ENCODE results near the gene ELAC2.
"Not testable (repeated sequence)": the region's sequence is repeated elsewhere in the genome, so short reads cannot be mapped to it uniquely, and the experiment has no call there.

ELAC2 gene

DNA sequence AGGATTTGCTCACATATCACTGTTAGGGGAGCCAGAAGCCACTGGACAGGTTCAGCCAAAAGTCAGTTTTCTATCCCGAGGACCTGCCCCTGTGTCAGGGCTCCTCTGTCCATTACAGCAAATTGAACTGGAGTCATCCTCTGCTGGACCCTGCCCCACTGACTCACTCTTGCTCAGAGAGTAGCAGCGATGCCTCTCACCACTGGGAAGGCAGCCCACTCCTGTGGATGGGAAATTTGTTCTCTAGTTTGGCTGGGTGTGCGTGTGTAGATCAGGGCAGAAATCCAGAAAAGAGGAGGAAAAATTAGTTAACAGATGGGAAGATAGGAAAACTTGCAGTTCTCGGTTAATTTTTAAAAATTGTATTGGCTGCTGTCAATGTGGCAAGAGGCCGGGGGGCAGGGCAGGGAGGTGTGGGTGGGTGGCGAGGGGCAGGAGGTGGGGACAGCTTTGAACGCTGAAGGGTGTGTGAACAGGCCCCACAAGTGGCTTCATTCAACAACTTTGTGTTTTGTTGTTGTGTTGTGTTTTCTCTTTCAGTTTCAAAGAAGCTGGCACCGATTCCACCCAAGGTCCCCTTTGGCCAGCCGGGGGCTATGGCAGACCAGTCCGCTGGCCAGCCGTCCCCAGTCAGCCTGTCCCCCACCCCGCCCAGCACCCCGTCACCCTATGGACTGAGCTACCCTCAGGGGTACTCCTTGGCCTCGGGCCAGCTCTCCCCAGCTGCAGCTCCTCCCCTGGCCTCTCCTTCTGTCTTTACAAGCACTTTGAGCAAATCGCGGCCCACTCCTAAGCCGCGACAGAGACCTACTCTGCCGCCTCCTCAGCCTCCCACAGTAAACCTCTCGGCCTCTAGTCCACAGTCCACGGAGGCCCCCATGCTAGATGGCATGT, 33.6 kb downstream of the ELAC2 start:
- peaks cover 5% of the 10 kb centered on the region for H3K4me1 Mint-ChIP-seq
- H3K27ac Mint-ChIP-seq = no peak overlapping the region
- no peaks in the 10 kb centered on the region for H3K9me3 Mint-ChIP-seq
- DNase-seq = no peak
- H3K27me3 Mint-ChIP-seq = no peaks in the 10 kb centered on the region
- no peak for ATAC-seq
- H3K4me3 Mint-ChIP-seq = no peak overlapping the region

DNA sequence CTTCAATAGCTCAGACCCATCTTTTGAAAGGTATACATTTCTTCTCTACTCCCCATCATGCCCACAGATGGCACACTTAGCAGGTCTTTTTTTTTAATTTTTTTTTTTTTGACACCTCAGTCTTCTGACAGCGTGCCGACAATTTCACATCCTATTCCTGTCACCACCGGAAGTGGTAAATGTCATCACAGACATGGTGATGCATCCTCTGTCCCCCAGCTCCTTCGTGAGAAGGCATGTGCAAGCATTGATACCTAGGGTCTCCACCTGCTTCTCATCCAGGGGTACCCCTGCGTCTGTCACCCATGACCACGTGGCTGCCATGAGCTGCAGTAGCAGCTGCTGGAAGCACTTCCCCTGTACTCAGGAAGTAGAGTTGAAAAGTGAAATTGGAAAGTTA, 35.6 kb downstream of the ELAC2 start:
- no peak overlapping the region for H3K27ac Mint-ChIP-seq
- DNase-seq (no peak), ATAC-seq (no peak)
- no peak overlapping the region for H3K4me3 Mint-ChIP-seq
- peaks cover 5% of the 10 kb centered on the region for H3K4me1 Mint-ChIP-seq
- peaks cover 5% of the 10 kb centered on the region for H3K27me3 Mint-ChIP-seq
- H3K9me3 Mint-ChIP-seq = no peaks in the 10 kb centered on the region

DNA sequence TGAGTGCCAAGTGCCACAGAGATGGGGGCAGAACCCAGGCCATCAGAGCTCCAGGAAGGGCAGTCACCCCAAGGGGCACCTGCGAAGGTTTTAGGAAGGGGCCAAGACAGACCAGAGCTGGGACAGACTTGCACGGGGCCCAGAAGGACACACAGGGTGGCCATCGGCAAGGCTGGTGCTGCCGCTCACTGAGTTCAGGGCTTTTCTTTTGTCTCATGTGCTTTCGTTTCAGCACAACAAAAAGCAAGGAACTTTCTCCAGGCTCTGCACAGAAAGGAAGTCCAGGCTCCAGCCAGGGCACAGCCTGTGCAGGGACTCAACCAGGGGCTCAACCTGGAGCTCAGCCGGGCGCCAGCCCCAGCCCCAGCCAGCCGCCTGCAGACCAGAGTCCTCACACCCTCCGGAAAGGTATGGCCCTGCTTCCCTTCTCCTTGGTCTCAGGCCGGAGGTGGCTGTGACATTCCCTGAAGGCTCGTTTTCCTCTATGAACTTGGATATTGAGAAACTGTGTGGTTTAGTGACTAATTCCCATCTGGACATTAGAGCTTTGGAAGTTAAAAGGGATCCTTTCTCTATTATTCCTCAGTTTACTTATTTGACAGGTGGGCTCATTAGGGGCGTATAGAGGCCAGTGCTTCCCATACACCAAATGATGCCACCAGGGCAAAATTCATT, 37.9 kb downstream of the ELAC2 start:
- Mint-ChIP-seq H3K4me1 (peaks cover 5% of the 10 kb centered on the region), H3K27me3 (peaks cover 5% of the 10 kb centered on the region), H3K27ac (no peak overlapping the region), H3K4me3 (no peak overlapping the region), H3K9me3 (no peaks in the 10 kb centered on the region)
- DNase-seq = no peak
- ATAC-seq = no peak

DNA sequence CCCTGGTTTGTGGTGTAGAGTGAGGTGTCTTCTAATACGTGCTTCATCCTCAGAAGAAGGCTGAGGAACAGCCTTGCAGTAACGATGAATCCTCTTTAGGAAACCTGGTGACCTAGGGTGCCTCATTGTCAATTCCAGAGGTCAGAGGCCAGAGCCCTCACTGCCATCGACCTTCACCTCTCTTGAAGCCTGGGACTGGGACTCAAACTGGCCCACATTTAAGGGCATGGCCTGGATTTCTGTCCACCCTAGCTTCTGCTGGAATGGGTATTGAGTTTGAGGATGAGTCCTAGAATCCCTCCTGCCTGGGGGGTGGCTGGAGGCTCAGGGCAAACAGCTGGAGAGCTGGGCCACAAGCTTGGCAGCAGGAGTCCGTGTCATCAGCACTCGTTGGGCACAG, 38.6 kb downstream of the ELAC2 start:
- H3K4me1 Mint-ChIP-seq = peaks cover 9% of the 10 kb centered on the region
- H3K4me3 Mint-ChIP-seq = no peak overlapping the region
- ATAC-seq (no peak), DNase-seq (no peak)
- H3K27me3 Mint-ChIP-seq = peaks cover 11% of the 10 kb centered on the region
- H3K9me3 Mint-ChIP-seq = no peaks in the 10 kb centered on the region
- no peak overlapping the region for H3K27ac Mint-ChIP-seq

DNA sequence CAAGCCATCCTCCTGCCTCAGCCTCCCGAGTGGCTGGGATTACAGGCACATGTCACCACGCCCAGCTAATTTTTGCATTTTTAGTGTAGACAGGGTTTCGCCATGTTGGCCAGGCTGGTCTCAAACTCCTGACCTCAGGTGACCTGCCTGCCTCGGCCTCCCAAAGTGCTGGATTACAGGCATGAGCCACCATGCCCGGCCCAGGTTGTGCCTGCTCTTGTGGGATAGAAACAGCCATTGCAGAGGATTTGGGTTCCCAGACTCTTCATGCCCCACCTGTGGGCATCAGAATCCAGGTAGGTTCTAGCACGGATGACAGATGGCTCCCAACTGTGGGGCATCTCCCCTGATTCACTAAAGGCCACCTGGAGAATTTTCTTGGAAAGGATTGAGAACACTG, 39.0 kb downstream of the ELAC2 start:
- ATAC-seq, DNase-seq, H3K9me3 Mint-ChIP-seq, H3K27ac Mint-ChIP-seq, H3K4me3 Mint-ChIP-seq: not testable (repeated sequence)
- peaks cover 16% of the 10 kb centered on the region for H3K27me3 Mint-ChIP-seq
- H3K4me1 Mint-ChIP-seq = peaks cover 11% of the 10 kb centered on the region

DNA sequence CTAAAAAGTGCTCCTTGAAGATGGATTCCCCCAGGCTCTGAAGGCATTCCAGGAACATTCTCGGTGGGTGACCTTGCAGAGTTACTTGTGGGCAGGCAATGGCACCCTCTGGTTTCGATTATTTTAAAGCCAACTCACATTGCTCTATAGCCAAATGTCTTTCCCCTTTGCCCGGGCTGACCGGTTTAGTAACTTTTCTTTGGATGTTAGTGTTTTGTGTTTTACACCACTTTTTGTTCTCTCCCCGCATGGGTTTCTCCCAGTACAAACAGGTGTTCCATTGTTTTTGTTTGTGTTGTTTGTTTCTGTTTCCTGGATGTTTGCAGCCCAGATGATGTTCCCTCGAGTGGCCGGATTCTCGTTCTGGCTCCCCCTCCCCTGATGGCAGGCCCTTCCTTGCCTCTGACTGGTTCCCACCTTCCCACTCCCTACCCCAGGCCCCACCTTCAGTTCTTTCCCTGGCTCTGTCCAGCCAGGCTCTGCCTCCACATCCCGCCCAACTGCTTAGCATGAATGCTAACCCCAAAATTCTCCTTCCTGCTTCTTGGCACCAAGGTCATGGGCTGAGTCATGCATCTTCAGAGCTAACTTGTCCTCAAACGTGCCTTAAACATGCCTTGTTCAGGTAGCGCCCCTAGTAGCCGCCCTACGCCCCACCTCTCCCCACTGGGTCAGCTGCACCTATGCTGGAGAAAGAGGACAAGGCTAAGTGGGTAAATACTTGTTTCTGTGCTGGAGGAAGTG, 40.6 kb downstream of the ELAC2 start:
- no peaks in the 10 kb centered on the region for H3K9me3 Mint-ChIP-seq
- no peak overlapping the region for H3K27ac Mint-ChIP-seq

DNA sequence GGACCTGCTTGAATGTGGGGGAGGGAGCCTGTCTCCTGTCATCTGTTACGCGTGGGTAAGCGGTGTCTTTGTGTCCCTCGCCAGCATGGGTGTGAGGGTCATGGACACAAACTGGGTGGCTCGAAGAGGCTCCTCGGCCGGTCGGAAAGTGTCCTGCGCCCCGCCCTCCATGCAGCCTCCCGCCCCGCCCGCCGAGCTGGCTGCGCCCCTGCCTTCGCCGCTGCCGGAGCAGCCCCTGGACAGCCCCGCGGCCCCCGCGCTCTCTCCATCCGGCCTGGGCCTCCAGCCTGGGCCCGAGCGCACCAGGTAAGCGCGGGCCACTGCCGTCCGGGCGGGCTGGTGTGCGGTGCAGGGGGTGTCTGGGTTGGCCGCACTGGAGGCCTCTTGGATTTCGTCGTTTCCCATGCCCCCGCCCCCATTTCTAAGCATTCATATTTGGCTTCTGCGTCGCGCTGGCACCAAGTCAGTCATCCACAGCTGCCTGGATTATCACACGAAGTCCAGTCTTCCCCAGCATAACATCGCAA, 43.8 kb downstream of the ELAC2 start:
- no peak overlapping the region for H3K4me3 Mint-ChIP-seq
- DNase-seq (no peak), ATAC-seq (no peak)
- peaks cover 6% of the 10 kb centered on the region for H3K4me1 Mint-ChIP-seq
- no peak overlapping the region for H3K27ac Mint-ChIP-seq
- H3K27me3 Mint-ChIP-seq = peaks cover 48% of the 10 kb centered on the region
- no peaks in the 10 kb centered on the region for H3K9me3 Mint-ChIP-seq

More for the DNA sequence above, 40.6 kb downstream of the ELAC2 start:
- DNase-seq = no peak
- H3K4me3 Mint-ChIP-seq = no peak overlapping the region
- peaks cover 7% of the 10 kb centered on the region for H3K4me1 Mint-ChIP-seq
- H3K27me3 Mint-ChIP-seq = peaks cover 26% of the 10 kb centered on the region
- no peak for ATAC-seq

DNA sequence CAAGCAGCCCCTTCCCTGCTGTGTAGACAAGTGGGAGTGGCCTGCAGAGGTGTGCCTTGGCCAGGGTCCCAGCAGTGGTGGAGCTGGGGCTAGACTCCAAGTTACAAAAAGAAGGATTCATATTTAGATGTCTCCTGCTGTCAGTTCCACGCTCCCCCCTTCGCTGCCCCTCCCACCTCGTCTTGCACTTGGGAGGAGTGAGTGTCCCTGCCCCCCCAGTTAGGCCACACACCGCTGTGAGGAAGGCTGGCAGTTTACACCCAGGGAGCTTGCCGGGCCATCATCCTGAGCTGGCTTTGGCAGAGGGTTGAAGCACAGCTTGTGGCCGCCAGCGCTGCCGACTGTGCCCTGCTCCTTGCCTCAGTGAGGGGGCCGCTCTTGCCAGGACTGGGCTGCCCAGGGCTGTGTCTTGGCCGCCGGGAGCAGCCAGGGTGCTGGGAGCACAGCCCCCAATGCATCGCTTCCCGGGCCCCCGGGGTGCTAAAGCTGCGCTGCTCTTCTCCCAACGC, 44.3 kb downstream of the ELAC2 start:
- ATAC-seq (no peak), DNase-seq (no peak)
- peaks cover 48% of the 10 kb centered on the region for H3K27me3 Mint-ChIP-seq
- no peak overlapping the region for H3K27ac Mint-ChIP-seq
- H3K9me3 Mint-ChIP-seq = no peaks in the 10 kb centered on the region
- peaks cover 6% of the 10 kb centered on the region for H3K4me1 Mint-ChIP-seq
- H3K4me3 Mint-ChIP-seq = no peak overlapping the region

DNA sequence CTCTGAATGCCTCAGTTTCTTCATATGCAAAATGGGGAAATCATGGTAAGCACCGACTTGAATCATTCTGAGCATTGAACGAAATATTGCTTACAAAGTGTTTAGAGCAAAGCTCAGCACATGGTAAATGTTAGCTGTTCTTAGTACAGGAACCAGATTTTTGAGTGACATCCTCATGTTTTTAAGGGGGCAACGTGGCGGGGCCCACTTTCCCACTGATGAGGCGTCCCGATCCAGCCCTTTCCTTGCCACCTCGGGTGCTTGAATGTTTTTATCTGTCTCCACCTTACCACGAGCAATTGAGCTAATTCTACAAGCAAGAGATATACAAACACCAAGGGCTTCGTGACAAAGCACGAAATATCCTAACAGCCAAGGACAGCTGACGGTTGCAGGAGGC, 49.9 kb downstream of the ELAC2 start:
- Mint-ChIP-seq H3K27ac (no peak overlapping the region), H3K4me3 (no peak overlapping the region), H3K4me1 (no peaks in the 10 kb centered on the region), H3K9me3 (no peaks in the 10 kb centered on the region), H3K27me3 (peaks cover 24% of the 10 kb centered on the region)
- DNase-seq (no peak), ATAC-seq (no peak)

DNA sequence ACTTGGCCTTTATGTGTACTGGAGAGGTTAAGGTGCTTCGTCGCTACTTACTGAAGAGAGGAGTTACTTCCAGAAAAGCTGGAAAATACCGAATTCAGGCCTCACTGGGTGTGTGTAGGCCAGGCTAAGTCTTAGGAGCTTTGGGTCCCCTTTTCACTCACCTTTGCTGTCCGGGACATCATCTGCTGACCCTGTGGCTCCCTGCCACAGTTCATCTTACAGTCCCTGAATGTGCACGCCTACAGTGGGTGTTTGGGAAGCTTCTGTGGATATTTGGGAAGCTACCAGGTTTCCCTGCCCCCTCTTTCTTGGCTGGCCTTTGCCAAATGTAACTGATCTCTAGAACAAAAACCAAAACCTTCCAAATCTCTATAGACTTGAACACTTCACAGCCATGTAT, 51.4 kb downstream of the ELAC2 start:
- no peak for DNase-seq
- no peak for ATAC-seq
- Mint-ChIP-seq H3K27ac (peak overlapping the region in 1 of 2 donors; percentile 48), H3K27me3 (peaks cover 15% of the 10 kb centered on the region), H3K4me1 (no peaks in the 10 kb centered on the region), H3K4me3 (no peak overlapping the region), H3K9me3 (no peaks in the 10 kb centered on the region)

DNA sequence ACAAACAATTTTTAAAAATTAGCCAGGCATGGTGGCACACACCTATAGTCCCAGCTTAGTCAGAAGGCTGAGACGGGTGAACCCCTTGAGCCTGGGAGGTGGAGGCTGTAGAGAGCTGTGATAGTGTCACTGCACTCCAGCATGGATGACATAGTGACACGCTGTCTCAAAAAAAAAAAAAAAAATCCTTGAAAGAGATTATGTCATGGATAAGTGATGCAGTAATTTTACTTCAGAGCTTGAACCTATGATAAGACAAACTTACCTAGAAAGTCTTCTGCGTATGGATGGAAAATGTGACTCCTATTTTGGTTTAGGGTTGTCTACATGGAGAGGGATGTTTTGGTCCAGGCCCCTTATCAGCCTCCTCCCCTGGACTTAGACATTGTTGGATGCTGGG, 51.8 kb downstream of the ELAC2 start:
- H3K4me1 Mint-ChIP-seq = no peaks in the 10 kb centered on the region
- no peak for ATAC-seq
- H3K27ac Mint-ChIP-seq = no peak overlapping the region
- DNase-seq = no peak
- H3K4me3 Mint-ChIP-seq = no peak overlapping the region
- no peaks in the 10 kb centered on the region for H3K9me3 Mint-ChIP-seq
- peaks cover 10% of the 10 kb centered on the region for H3K27me3 Mint-ChIP-seq

DNA sequence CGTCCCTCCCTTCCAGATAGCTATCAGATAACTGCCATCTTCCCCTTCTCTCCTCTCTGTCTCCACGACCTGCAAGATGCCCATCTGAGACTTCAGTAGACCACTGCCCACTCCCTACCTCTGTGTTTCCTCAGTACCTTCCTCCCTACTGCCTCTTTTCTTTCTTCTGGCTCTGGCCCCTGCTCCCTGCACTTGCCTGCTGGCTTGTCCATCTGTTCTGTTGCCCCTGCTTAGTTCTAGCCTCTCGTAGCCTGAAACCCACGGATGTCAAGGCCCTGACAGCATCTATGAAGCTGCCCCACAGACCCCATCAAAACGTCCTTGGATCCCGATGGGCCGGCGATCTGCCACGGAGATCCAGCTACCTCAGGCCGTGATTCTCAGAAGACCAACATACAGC, 53.0 kb downstream of the ELAC2 start:
- H3K27me3 Mint-ChIP-seq = no peaks in the 10 kb centered on the region
- ATAC-seq (no peak), DNase-seq (no peak)
- H3K4me1 Mint-ChIP-seq = no peaks in the 10 kb centered on the region
- H3K4me3 Mint-ChIP-seq = no peak overlapping the region
- H3K27ac Mint-ChIP-seq = peak overlapping the region in 1 of 2 donors; percentile 14
- H3K9me3 Mint-ChIP-seq = no peaks in the 10 kb centered on the region

DNA sequence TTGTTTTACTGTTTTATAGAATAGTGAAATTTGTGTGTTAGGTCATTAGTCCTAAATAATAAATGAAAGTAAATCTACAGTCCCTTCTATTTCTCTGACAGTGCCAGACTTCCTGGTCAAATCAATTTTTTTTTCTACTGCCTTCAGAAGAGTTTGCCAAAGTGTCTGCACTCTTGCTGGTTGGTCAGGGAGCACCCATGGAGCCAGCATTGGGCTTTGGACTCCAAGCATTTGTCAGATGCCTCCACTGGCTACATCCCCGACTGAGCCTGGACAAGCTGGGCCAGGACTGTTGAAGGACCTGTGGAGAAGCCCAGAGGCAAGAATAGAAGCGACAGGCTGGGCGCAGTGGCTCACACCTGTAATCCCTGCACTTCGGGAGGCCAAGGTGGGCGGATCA, 53.7 kb downstream of the ELAC2 start:
- no peak overlapping the region for H3K27ac Mint-ChIP-seq
- ATAC-seq = no peak

DNA sequence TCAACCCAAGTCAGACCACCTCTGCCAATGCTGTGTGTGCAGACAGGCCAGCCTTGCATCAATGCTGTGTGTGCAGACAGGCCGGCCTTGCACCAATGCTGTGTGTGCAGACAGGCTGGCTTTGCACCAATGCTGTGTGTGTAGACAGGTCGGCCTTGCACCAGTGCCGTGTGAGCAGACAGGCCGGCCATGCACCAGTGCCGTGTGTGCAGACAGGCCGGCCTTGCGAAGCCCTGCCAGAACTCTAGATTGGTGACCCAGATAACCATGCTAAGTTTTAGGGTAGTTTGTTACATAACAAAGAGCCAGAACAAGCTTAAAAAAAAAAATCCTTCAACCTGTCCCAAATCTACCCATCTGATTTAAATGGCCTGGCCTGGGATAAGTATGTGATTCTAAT, 54.3 kb downstream of the ELAC2 start:
- no peak for ATAC-seq
- DNase-seq = no peak

More for the DNA sequence above, 53.7 kb downstream of the ELAC2 start:
- no peak for DNase-seq
- Mint-ChIP-seq H3K27me3 (no peaks in the 10 kb centered on the region), H3K4me3 (no peak overlapping the region), H3K4me1 (no peaks in the 10 kb centered on the region), H3K9me3 (no peaks in the 10 kb centered on the region)

DNA sequence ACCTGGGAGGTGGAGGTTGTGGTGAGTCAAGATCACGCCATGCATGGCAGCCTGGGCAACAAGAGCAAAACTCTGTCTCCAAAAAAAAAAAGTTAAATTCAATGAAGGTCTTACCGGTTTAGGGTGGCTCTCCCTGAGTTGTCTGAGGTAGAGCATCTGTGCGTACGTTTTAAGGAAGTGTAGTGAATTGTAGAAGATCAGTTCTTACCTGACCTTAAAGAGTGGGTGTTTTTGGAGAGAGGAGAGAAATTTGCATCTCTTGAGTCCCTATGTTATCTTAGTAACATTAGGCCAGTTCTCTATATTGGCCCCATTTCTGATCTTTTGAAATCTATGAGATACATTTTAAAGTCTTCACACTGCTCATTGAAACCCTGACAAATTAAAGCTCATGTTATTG, 56.2 kb downstream of the ELAC2 start:
- H3K27ac Mint-ChIP-seq = no peak overlapping the region
- H3K9me3 Mint-ChIP-seq = no peaks in the 10 kb centered on the region
- ATAC-seq (no peak), DNase-seq (no peak)
- H3K27me3 Mint-ChIP-seq = no peaks in the 10 kb centered on the region
- no peaks in the 10 kb centered on the region for H3K4me1 Mint-ChIP-seq
- no peak overlapping the region for H3K4me3 Mint-ChIP-seq

More for the DNA sequence above, 54.3 kb downstream of the ELAC2 start:
- Mint-ChIP-seq H3K27ac (no peak overlapping the region), H3K4me3 (no peak overlapping the region), H3K27me3 (no peaks in the 10 kb centered on the region), H3K9me3 (no peaks in the 10 kb centered on the region), H3K4me1 (no peaks in the 10 kb centered on the region)
